Tibial nerve (tissue), 4 donors: Measurements from ENCODE around the gene ILDR1.

Experiments used
- CTCF ChIP-seq, 5 experiments: fragments of 200-600 bp in 3 of 5; fragments of 450-650 bp in 2 of 5; sonication (generic) in 3 of 5; IDR thresholded peaks; one replicate each; pipeline ENCODE4 v1.5.1; 2016 to 2019; ENCODE audit warnings: antibody characterized with exemption in 5 of 5, mild to moderate bottlenecking in 3 of 5, moderate library complexity in 2 of 5
- EP300 ChIP-seq, 2 donors: sonication (generic); formaldehyde crosslinking; IDR thresholded peaks; one replicate each; pipeline ENCODE4 v1.6.1; 2017; ENCODE audit warnings: antibody characterized with exemption in 2 of 2, mild to moderate bottlenecking in 1 of 2
- POLR2A ChIP-seq, 2 donors: fragments of 450-650 bp; IDR thresholded peaks; one replicate each; pipeline ENCODE4 v1.6.1; 2017; ENCODE audit warnings: antibody characterized with exemption in 2 of 2, mild to moderate bottlenecking in 2 of 2, moderate library complexity in 2 of 2

GRCh38 chr3:121992601-121993560 lies 29.2 kb downstream of the ILDR1 start:
- TF ChIP-seq CTCF (IDR thresholded peaks at IDR 0.05) (no peak), EP300 (IDR thresholded peaks at IDR 0.05) (no peak), POLR2A (IDR thresholded peaks at IDR 0.05) (no peak)
